Smooth muscle cell (in vitro differentiated cells): ENCODE data around the gene CNIH2. TPM values are rescaled to one million over a fixed set of nuclear protein-coding genes. Genes with fewer than 3 reads are reported as not detected.

Source experiments
- DNase-seq: peaks from one replicate; lab custom pipeline; 2025; ENCODE audit not compliant: unreplicated experiment; lab: John Stamatoyannopoulos, UW
- H2AFZ ChIP-seq: fragments of 200-600 bp; sonication (generic); 2 replicates; pipeline ENCODE4 v1.6.0; 2016; ENCODE audit warnings: antibody characterized with exemption, low read depth, mild to moderate bottlenecking
- H3F3A ChIP-seq: fragments of 200-600 bp; sonication (generic); 2 replicates; pipeline ENCODE4 v1.6.0; 2017; ENCODE audit warnings: antibody characterized with exemption, low read depth
- H3K27ac ChIP-seq: fragments of 200-600 bp; sonication (generic); 2 replicates; pipeline ENCODE4 v1.5.1; 2016; ENCODE audit warnings: low read depth, mild to moderate bottlenecking
- H3K27me3 ChIP-seq: fragments of 200-600 bp; sonication (generic); 2 replicates; pipeline ENCODE4 v1.6.1; 2016; ENCODE audit warnings: low read depth, mild to moderate bottlenecking
- H3K36me3 ChIP-seq: fragments of 200-600 bp; sonication (generic); 2 replicates; pipeline ENCODE4 v1.5.1; 2016; ENCODE audit warnings: low read depth
- H3K4me1 ChIP-seq: fragments of 200-600 bp; sonication (generic); 2 replicates; pipeline ENCODE4 v1.5.1; 2016; ENCODE audit warnings: low read depth
- H3K4me2 ChIP-seq: fragments of 200-600 bp; sonication (generic); 2 replicates; pipeline ENCODE4 v1.6.0; 2016; ENCODE audit warnings: mild to moderate bottlenecking
- H3K4me3 ChIP-seq: fragments of 200-600 bp; sonication (generic); 2 replicates; pipeline ENCODE4 v1.5.1; 2016; ENCODE audit warnings: mild to moderate bottlenecking
- H3K79me2 ChIP-seq: fragments of 200-600 bp; sonication (generic); 2 replicates; pipeline ENCODE4 v1.6.0; 2016; ENCODE audit warnings: low read depth, mild to moderate bottlenecking
- H3K9ac ChIP-seq: fragments of 200-600 bp; sonication (generic); 2 replicates; pipeline ENCODE4 v1.6.0; 2016; ENCODE audit warnings: low read depth
- H3K9me3 ChIP-seq: fragments of 200-600 bp; sonication (generic); replicated peaks from 2 replicates; pipeline ENCODE4 v1.5.1; 2016; ENCODE audit warnings: low read depth
- H4K20me1 ChIP-seq: fragments of 200-600 bp; sonication (generic); 2 replicates; pipeline ENCODE4 v1.6.0; 2016; ENCODE audit warnings: low read depth
- CTCF ChIP-seq: fragments of 200-600 bp; sonication (generic); IDR thresholded peaks from 2 replicates; pipeline ENCODE4 v1.5.1; 2017; ENCODE audit warnings: borderline replicate concordance, mild to moderate bottlenecking, antibody characterized with exemption; ENCODE audit not compliant: insufficient read depth, poor library complexity, severe bottlenecking
- WGBS: methylation state at CpG from one replicate; pipeline ENCODE4 v1.1.7; 2016; ENCODE audit warnings: low lambda C conversion rate; 5-methylcytosine and 5-hydroxymethylcytosine counted together
- polyA plus RNA-seq: library from polyadenylated mRNA; unstranded; fragments of >200 nt; fragmentation: Nextera tagmentation; extraction: Ambion mirVana; gene quantifications from 2 replicates; pipeline ENCODE4 v1.2.1, GENCODE V29; 2016
- total RNA-seq: library from RNA; depleted of rRNA; stranded (reverse); fragments of >200 nt; gene quantifications from 2 replicates; pipeline ENCODE4 v1.2.3, GENCODE V29; 2014

Gene CNIH2
- total and polyA plus RNA-seq, 2 experiments from 2014 or later = 12.2 to 17.0 TPM

DNA sequence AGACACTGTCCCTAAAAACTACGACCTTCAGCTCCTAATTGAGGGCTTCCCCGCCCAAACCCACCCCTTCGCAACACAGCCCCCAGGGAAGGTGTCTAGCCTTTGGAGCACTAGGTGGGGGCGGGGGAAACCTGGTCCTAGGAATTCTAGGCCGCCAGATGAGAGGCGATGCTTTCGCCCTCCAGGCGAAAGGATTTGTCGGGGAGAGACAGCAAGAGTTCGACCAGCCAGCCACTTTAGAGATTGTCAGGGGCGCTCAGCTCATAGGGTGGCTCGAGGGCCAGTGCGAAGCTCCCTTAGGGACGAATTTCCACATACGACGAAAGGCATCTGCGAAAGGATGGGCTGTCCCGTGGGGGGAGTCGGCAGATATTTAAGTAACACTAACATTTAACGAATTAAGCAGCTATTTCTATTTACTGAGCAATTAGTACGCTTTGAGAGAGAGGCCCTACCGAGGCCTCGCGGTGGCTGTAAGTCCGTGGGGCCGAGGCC is 33.5 kb downstream of the CNIH2 start:
- Histone ChIP-seq H3K36me3 (no peaks in the 10 kb centered on the region), H3K27me3 (no peaks in the 10 kb centered on the region), H3K4me3 (peak overlapping the region; percentile 47), H2AFZ (no peak overlapping the region), H3K4me1 (peaks cover 24% of the 10 kb centered on the region), H3F3A (peaks cover 25% of the 10 kb centered on the region), H4K20me1 (peaks cover 4% of the 10 kb centered on the region), H3K9ac (no peak overlapping the region), H3K27ac (peak overlapping the region; percentile 9), H3K79me2 (peaks cover 25% of the 10 kb centered on the region), H3K4me2 (peak overlapping the region; percentile 73), H3K9me3 (no peaks in the 10 kb centered on the region)
- TF ChIP-seq CTCF = no peak
- 21% methylated on average over 26 of the region's 26 CpGs for WGBS
- DNase-seq = no peak

- DNase-seq = peak; percentile 96
- Histone ChIP-seq H3K27ac (peak overlapping the region; percentile 9), H2AFZ (no peak overlapping the region), H4K20me1 (peaks cover 4% of the 10 kb centered on the region), H3K9me3 (no peaks in the 10 kb centered on the region), H3K4me3 (peak overlapping the region; percentile 47), H3K79me2 (peaks cover 28% of the 10 kb centered on the region), H3K4me2 (peak overlapping the region; percentile 73), H3K9ac (no peak overlapping the region), H3K36me3 (no peaks in the 10 kb centered on the region), H3F3A (peaks cover 28% of the 10 kb centered on the region), H3K27me3 (no peaks in the 10 kb centered on the region), H3K4me1 (peaks cover 29% of the 10 kb centered on the region)
- under 1% methylated on average over 41 of the region's 44 CpGs for WGBS
- peak; percentile 90 for TF ChIP-seq CTCF
Measured at GRCh38 chr11:66311965-66312548, 34.1 kb downstream of the CNIH2 start.

- under 1% methylated on average over 33 of the region's 52 CpGs for WGBS
- peaks cover 34% of the 10 kb centered on the region for H3F3A ChIP-seq
- peak overlapping the region; percentile 81 for H3K9ac ChIP-seq
- peaks cover 28% of the 10 kb centered on the region for H3K79me2 ChIP-seq
- H3K4me1 ChIP-seq = peaks cover 36% of the 10 kb centered on the region
- peak overlapping the region; percentile 88 for H3K4me2 ChIP-seq
- DNase-seq = peak; percentile 99
- peak overlapping the region; percentile 47 for H3K4me3 ChIP-seq
- H3K27ac ChIP-seq = peak overlapping the region; percentile 97
- peaks cover 4% of the 10 kb centered on the region for H4K20me1 ChIP-seq
- H3K9me3 ChIP-seq = no peaks in the 10 kb centered on the region
- no peaks in the 10 kb centered on the region for H3K27me3 ChIP-seq
- H3K36me3 ChIP-seq = no peaks in the 10 kb centered on the region
- no peak for TF ChIP-seq CTCF
- H2AFZ ChIP-seq = no peak overlapping the region
Measured at GRCh38 chr11:66312549-66313320, 34.8 kb downstream of the CNIH2 start.
